Neuronal stem cell (in vitro differentiated cells): Measurements from ENCODE around the gene MPHOSPH6. TPM values are rescaled to one million over a fixed set of nuclear protein-coding genes. Genes with fewer than 3 reads are reported as not detected.

Experiments used
- small RNA-seq: library from polyadenylated mRNA; stranded (forward); fragments of <200 nt; extraction: miRNeasy Mini kit (QIAGEN cat#:217004); gene quantifications from one replicate; pipeline ENCODE3, GENCODE V24; 2013; ENCODE audit not compliant: insufficient read depth

Gene MPHOSPH6

Small RNA genes within 50 kb of the gene (small RNA-seq; reads per million reads assigned to genes)
- gene RN7SKP190 = not detected
